ENCODE results near the gene GINS2. TPM values are rescaled to one million over a fixed set of nuclear protein-coding genes. Genes with fewer than 3 reads are reported as not detected.

Gene GINS2
- total and polyA plus RNA-seq, 2 experiments from 2014 or later, result 40.5 to 44.4 TPM

DNA sequence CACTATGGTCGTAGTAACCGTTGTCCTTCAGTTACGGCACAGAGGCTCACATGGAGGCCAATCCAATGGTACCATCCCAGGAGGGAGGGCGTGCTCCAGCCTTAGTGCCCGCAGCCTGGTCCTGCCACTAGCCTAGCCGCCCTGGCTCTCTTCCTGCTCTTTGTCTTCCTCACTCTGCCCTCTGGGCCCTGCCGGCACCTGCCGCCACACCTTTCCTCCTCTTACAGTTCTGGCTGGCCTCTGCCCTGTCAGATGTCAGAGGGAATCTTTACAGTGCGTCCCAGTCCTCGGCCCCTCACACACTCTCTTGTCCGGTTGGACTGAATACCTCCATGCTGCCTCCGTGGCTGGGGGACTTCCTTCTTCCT, 23.4 kb downstream of the GINS2 start:
- H3K4me2 ChIP-seq, result no peak overlapping the region
- TF ChIP-seq EZH2 (IDR thresholded peaks at IDR 0.05; ENCODE audit: low read depth, unreplicated experiment) (no peak), POLR2AphosphoS5 (IDR thresholded peaks at IDR 0.05; ENCODE audit: low read depth) (no peak), ZNF331 (CRISPR knock-in tag; IDR thresholded peaks at IDR 0.05; ENCODE audit: low read depth) (no peak), EZH2phosphoT487 (IDR thresholded peaks at IDR 0.05; ENCODE audit: unreplicated experiment) (no peak), NANOG (IDR thresholded peaks at IDR 0.05; ENCODE audit: borderline replicate concordance) (no peak), ZNF114 (CRISPR knock-in tag; IDR thresholded peaks at IDR 0.05) (no peak), CREB1 (CRISPR knock-in tag; IDR thresholded peaks at IDR 0.05; ENCODE audit: low read depth) (no peak), JUNB (IDR thresholded peaks at IDR 0.05; ENCODE audit: unreplicated experiment) (no peak), STAT1 (IDR thresholded peaks at IDR 0.05; ENCODE audit: unreplicated experiment) (no peak)
- TF ChIP-seq, protein P1, sequence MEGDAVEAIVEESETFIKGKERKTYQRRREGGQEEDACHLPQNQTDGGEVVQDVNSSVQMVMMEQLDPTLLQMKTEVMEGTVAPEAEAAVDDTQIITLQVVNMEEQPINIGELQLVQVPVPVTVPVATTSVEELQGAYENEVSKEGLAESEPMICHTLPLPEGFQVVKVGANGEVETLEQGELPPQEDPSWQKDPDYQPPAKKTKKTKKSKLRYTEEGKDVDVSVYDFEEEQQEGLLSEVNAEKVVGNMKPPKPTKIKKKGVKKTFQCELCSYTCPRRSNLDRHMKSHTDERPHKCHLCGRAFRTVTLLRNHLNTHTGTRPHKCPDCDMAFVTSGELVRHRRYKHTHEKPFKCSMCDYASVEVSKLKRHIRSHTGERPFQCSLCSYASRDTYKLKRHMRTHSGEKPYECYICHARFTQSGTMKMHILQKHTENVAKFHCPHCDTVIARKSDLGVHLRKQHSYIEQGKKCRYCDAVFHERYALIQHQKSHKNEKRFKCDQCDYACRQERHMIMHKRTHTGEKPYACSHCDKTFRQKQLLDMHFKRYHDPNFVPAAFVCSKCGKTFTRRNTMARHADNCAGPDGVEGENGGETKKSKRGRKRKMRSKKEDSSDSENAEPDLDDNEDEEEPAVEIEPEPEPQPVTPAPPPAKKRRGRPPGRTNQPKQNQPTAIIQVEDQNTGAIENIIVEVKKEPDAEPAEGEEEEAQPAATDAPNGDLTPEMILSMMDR (conservative IDR thresholded peaks at IDR 0.05; ENCODE audit: low read depth in 2 of 2), result no peak
- TF ChIP-seq, protein P2, sequence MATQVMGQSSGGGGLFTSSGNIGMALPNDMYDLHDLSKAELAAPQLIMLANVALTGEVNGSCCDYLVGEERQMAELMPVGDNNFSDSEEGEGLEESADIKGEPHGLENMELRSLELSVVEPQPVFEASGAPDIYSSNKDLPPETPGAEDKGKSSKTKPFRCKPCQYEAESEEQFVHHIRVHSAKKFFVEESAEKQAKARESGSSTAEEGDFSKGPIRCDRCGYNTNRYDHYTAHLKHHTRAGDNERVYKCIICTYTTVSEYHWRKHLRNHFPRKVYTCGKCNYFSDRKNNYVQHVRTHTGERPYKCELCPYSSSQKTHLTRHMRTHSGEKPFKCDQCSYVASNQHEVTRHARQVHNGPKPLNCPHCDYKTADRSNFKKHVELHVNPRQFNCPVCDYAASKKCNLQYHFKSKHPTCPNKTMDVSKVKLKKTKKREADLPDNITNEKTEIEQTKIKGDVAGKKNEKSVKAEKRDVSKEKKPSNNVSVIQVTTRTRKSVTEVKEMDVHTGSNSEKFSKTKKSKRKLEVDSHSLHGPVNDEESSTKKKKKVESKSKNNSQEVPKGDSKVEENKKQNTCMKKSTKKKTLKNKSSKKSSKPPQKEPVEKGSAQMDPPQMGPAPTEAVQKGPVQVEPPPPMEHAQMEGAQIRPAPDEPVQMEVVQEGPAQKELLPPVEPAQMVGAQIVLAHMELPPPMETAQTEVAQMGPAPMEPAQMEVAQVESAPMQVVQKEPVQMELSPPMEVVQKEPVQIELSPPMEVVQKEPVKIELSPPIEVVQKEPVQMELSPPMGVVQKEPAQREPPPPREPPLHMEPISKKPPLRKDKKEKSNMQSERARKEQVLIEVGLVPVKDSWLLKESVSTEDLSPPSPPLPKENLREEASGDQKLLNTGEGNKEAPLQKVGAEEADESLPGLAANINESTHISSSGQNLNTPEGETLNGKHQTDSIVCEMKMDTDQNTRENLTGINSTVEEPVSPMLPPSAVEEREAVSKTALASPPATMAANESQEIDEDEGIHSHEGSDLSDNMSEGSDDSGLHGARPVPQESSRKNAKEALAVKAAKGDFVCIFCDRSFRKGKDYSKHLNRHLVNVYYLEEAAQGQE (IDR thresholded peaks at IDR 0.05; ENCODE audit: unreplicated experiment), result no peak
- TF ChIP-seq, protein P3, sequence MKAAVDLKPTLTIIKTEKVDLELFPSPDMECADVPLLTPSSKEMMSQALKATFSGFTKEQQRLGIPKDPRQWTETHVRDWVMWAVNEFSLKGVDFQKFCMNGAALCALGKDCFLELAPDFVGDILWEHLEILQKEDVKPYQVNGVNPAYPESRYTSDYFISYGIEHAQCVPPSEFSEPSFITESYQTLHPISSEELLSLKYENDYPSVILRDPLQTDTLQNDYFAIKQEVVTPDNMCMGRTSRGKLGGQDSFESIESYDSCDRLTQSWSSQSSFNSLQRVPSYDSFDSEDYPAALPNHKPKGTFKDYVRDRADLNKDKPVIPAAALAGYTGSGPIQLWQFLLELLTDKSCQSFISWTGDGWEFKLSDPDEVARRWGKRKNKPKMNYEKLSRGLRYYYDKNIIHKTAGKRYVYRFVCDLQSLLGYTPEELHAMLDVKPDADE (IDR thresholded peaks at IDR 0.05), result no peak
- TF ChIP-seq, protein P4, sequence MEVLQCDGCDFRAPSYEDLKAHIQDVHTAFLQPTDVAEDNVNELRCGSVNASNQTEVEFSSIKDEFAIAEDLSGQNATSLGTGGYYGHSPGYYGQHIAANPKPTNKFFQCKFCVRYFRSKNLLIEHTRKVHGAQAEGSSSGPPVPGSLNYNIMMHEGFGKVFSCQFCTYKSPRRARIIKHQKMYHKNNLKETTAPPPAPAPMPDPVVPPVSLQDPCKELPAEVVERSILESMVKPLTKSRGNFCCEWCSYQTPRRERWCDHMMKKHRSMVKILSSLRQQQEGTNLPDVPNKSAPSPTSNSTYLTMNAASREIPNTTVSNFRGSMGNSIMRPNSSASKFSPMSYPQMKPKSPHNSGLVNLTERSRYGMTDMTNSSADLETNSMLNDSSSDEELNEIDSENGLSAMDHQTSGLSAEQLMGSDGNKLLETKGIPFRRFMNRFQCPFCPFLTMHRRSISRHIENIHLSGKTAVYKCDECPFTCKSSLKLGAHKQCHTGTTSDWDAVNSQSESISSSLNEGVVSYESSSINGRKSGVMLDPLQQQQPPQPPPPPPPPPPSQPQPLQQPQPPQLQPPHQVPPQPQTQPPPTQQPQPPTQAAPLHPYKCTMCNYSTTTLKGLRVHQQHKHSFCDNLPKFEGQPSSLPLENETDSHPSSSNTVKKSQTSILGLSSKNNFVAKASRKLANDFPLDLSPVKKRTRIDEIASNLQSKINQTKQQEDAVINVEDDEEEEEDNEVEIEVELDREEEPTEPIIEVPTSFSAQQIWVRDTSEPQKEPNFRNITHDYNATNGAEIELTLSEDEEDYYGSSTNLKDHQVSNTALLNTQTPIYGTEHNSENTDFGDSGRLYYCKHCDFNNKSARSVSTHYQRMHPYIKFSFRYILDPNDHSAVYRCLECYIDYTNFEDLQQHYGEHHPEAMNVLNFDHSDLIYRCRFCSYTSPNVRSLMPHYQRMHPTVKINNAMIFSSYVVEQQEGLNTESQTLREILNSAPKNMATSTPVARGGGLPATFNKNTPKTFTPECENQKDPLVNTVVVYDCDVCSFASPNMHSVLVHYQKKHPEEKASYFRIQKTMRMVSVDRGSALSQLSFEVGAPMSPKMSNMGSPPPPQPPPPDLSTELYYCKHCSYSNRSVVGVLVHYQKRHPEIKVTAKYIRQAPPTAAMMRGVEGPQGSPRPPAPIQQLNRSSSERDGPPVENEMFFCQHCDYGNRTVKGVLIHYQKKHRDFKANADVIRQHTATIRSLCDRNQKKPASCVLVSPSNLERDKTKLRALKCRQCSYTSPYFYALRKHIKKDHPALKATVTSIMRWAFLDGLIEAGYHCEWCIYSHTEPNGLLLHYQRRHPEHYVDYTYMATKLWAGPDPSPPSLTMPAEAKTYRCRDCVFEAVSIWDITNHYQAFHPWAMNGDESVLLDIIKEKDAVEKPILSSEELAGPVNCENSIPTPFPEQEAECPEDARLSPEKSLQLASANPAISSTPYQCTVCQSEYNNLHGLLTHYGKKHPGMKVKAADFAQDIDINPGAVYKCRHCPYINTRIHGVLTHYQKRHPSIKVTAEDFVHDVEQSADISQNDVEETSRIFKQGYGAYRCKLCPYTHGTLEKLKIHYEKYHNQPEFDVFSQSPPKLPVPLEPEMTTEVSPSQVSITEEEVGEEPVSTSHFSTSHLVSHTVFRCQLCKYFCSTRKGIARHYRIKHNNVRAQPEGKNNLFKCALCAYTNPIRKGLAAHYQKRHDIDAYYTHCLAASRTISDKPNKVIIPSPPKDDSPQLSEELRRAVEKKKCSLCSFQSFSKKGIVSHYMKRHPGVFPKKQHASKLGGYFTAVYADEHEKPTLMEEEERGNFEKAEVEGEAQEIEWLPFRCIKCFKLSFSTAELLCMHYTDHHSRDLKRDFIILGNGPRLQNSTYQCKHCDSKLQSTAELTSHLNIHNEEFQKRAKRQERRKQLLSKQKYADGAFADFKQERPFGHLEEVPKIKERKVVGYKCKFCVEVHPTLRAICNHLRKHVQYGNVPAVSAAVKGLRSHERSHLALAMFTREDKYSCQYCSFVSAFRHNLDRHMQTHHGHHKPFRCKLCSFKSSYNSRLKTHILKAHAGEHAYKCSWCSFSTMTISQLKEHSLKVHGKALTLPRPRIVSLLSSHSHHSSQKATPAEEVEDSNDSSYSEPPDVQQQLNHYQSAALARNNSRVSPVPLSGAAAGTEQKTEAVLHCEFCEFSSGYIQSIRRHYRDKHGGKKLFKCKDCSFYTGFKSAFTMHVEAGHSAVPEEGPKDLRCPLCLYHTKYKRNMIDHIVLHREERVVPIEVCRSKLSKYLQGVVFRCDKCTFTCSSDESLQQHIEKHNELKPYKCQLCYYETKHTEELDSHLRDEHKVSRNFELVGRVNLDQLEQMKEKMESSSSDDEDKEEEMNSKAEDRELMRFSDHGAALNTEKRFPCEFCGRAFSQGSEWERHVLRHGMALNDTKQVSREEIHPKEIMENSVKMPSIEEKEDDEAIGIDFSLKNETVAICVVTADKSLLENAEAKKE (CRISPR knock-in tag; IDR thresholded peaks at IDR 0.05), result no peak
- DNase-seq (ENCODE audit: low spot score), result no peak
- Mint-ChIP-seq H3K36me3 (ENCODE audit: low read depth) (peaks cover 90% of the 10 kb centered on the region), H3K27ac (no peak overlapping the region), H3K4me3 (no peak overlapping the region; the same call in 2 of the 3 replicates), H3K27me3 (ENCODE audit: insufficient read depth, low read depth, poor library complexity) (peaks cover 37% of the 10 kb centered on the region), H3K4me1 (no peaks in the 10 kb centered on the region), H3K9me3 (no peaks in the 10 kb centered on the region; the same call in 2 of the 3 replicates)
- H4K20me1 ChIP-seq (replicated peaks; ENCODE audit: insufficient read depth), result peaks cover 14% of the 10 kb centered on the region
- no peaks in the 10 kb centered on the region; the same call in 1 of the 2 replicates for H3K79me2 ChIP-seq (replicated peaks; ENCODE audit: insufficient read depth)
- H3K9me2 ChIP-seq (ENCODE audit: insufficient read depth), result no peaks in the 10 kb centered on the region
- H3F3A ChIP-seq (replicated peaks; ENCODE audit: low read depth), result peaks cover 15% of the 10 kb centered on the region
- no peak overlapping the region for H3K4me3 ChIP-seq
- no peaks in the 10 kb centered on the region for H3K4me1 ChIP-seq (ENCODE audit: insufficient read depth)
- H3K27me3 ChIP-seq (ENCODE audit: insufficient read depth), result no peaks in the 10 kb centered on the region
- no peak overlapping the region for H2AFZ ChIP-seq
- peaks cover 36% of the 10 kb centered on the region for H3K36me3 ChIP-seq (ENCODE audit: insufficient read depth)
- ATAC-seq, result no peak
- no peak overlapping the region for H3K27ac ChIP-seq (ENCODE audit: low read depth)
